Measurements from ENCODE around the gene HMCES. TPM values are rescaled to one million over a fixed set of nuclear protein-coding genes. Genes with fewer than 3 reads are reported as not detected.

The HMCES gene
- total and polyA plus RNA-seq, 2 of the 13 experiments (the other 11 are each of a cell fraction or from before 2014, with no cell fraction given), result 16.1 to 37.5 TPM

DNA sequence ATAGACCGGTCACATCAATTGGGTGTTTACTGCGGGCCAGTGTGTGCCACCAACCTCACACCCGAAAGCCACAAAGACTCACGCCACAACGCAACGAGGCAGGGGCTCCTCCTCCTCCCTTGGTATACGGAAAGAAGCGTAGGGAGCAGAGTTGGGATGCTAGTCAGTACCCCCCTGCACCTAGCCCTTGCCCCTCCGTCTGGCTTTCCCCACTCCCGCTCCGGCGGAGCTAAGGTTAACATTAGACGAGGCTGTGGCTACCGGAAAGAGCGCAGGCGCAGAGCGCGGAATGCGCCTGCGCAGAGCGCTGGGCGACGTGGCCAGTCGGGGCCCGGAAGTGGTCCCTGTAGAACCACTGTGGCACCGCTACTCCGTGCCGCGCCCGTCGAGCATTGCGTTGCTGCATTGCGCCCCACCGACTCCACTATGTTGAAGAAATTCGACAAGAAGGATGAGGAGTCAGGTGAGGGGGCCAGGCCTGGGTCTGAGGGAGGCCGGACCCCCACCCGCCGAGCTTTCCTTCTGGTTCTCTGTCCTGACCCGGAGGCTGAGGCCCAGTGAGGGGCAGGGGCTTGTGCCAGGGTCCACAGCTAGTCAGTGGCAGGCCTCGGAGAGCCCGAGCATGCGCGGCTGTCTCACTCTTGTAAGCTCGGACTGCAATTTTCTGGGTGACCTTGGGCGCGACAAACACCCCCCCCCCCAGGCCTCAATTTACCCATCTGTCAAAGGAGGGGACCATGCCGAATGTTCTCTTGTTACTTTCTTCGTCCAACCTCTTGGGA lies 29.2 kb upstream of the HMCES start, which contains the start of gene COPG1 (continued):
- TF ChIP-seq, protein P1, sequence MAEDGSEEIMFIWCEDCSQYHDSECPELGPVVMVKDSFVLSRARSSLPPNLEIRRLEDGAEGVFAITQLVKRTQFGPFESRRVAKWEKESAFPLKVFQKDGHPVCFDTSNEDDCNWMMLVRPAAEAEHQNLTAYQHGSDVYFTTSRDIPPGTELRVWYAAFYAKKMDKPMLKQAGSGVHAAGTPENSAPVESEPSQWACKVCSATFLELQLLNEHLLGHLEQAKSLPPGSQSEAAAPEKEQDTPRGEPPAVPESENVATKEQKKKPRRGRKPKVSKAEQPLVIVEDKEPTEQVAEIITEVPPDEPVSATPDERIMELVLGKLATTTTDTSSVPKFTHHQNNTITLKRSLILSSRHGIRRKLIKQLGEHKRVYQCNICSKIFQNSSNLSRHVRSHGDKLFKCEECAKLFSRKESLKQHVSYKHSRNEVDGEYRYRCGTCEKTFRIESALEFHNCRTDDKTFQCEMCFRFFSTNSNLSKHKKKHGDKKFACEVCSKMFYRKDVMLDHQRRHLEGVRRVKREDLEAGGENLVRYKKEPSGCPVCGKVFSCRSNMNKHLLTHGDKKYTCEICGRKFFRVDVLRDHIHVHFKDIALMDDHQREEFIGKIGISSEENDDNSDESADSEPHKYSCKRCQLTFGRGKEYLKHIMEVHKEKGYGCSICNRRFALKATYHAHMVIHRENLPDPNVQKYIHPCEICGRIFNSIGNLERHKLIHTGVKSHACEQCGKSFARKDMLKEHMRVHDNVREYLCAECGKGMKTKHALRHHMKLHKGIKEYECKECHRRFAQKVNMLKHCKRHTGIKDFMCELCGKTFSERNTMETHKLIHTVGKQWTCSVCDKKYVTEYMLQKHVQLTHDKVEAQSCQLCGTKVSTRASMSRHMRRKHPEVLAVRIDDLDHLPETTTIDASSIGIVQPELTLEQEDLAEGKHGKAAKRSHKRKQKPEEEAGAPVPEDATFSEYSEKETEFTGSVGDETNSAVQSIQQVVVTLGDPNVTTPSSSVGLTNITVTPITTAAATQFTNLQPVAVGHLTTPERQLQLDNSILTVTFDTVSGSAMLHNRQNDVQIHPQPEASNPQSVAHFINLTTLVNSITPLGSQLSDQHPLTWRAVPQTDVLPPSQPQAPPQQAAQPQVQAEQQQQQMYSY (CRISPR knock-in tag; IDR thresholded peaks at IDR 0.05), result no peak; the same call in 1 of the 2 replicates
- TF ChIP-seq HMG20B (CRISPR knock-in tag; conservative IDR thresholded peaks at IDR 0.05), result no peak
- TF ChIP-seq NFKB2 (CRISPR knock-in tag; IDR thresholded peaks at IDR 0.05; ENCODE audit: borderline replicate concordance), result peak; percentile 33; the same call in 1 of the 2 replicates
- no peak for TF ChIP-seq PRMT3 (CRISPR knock-in tag; IDR thresholded peaks at IDR 0.05; ENCODE audit: borderline replicate concordance, low read depth)
- TF ChIP-seq ZNF253 (CRISPR knock-in tag; IDR thresholded peaks at IDR 0.05; ENCODE audit: borderline replicate concordance), result no peak
- TF ChIP-seq, protein P2, sequence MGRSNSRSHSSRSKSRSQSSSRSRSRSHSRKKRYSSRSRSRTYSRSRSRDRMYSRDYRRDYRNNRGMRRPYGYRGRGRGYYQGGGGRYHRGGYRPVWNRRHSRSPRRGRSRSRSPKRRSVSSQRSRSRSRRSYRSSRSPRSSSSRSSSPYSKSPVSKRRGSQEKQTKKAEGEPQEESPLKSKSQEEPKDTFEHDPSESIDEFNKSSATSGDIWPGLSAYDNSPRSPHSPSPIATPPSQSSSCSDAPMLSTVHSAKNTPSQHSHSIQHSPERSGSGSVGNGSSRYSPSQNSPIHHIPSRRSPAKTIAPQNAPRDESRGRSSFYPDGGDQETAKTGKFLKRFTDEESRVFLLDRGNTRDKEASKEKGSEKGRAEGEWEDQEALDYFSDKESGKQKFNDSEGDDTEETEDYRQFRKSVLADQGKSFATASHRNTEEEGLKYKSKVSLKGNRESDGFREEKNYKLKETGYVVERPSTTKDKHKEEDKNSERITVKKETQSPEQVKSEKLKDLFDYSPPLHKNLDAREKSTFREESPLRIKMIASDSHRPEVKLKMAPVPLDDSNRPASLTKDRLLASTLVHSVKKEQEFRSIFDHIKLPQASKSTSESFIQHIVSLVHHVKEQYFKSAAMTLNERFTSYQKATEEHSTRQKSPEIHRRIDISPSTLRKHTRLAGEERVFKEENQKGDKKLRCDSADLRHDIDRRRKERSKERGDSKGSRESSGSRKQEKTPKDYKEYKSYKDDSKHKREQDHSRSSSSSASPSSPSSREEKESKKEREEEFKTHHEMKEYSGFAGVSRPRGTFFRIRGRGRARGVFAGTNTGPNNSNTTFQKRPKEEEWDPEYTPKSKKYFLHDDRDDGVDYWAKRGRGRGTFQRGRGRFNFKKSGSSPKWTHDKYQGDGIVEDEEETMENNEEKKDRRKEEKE (IDR thresholded peaks at IDR 0.05), result no peak
- TF ChIP-seq ATF7 (IDR thresholded peaks at IDR 0.05), result no peak
- no peak for TF ChIP-seq ATF7 (CRISPR knock-in tag; IDR thresholded peaks at IDR 0.05)
- TF ChIP-seq, protein P3, sequence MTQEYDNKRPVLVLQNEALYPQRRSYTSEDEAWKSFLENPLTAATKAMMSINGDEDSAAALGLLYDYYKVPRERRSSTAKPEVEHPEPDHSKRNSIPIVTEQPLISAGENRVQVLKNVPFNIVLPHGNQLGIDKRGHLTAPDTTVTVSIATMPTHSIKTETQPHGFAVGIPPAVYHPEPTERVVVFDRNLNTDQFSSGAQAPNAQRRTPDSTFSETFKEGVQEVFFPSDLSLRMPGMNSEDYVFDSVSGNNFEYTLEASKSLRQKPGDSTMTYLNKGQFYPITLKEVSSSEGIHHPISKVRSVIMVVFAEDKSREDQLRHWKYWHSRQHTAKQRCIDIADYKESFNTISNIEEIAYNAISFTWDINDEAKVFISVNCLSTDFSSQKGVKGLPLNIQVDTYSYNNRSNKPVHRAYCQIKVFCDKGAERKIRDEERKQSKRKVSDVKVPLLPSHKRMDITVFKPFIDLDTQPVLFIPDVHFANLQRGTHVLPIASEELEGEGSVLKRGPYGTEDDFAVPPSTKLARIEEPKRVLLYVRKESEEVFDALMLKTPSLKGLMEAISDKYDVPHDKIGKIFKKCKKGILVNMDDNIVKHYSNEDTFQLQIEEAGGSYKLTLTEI (CRISPR knock-in tag; conservative IDR thresholded peaks at IDR 0.05), result no peak
- no peak for TF ChIP-seq ZNF841 (CRISPR knock-in tag; IDR thresholded peaks at IDR 0.05; ENCODE audit: borderline replicate concordance)
- no peak for TF ChIP-seq STAT5B (CRISPR knock-in tag; IDR thresholded peaks at IDR 0.05)
- TF ChIP-seq ZFP1 (CRISPR knock-in tag; IDR thresholded peaks at IDR 0.05), result no peak
- no peak for TF ChIP-seq MED8 (CRISPR knock-in tag; IDR thresholded peaks at IDR 0.05; ENCODE audit: insufficient replicate concordance)
- TF ChIP-seq TBP (CRISPR knock-in tag; IDR thresholded peaks at IDR 0.05), result no peak
- no peak for TF ChIP-seq PAF1 (CRISPR knock-in tag; IDR thresholded peaks at IDR 0.05)
- no peak for TF ChIP-seq ZNF577 (CRISPR knock-in tag; IDR thresholded peaks at IDR 0.05; ENCODE audit: borderline replicate concordance, low read depth)
- TF ChIP-seq, protein P4, sequence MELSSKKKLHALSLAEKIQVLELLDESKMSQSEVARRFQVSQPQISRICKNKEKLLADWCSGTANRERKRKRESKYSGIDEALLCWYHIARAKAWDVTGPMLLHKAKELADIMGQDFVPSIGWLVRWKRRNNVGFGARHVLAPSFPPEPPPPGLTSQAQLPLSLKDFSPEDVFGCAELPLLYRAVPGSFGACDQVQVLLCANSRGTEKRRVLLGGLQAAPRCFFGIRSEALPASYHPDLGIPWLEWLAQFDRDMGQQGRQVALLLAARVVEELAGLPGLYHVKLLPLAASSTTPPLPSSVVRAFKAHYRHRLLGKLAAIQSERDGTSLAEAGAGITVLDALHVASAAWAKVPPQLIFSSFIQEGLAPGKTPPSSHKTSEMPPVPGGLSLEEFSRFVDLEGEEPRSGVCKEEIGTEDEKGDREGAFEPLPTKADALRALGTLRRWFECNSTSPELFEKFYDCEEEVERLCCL (CRISPR knock-in tag; IDR thresholded peaks at IDR 0.05; ENCODE audit: borderline replicate concordance), result 0 out of 2 replicates have a peak, but pooled peaks have one; percentile 81
- peak; percentile 71; the same call in 1 of the 2 replicates for TF ChIP-seq ZNF678 (CRISPR knock-in tag; IDR thresholded peaks at IDR 0.05)
- no peak for TF ChIP-seq IRF2 (CRISPR knock-in tag; IDR thresholded peaks at IDR 0.05)
- TF ChIP-seq CREB1 (IDR thresholded peaks at IDR 0.05), result no peak
- TF ChIP-seq CREB1 (CRISPR knock-in tag; IDR thresholded peaks at IDR 0.05), result peak; percentile 49
